WTC11 (cell line): ENCODE measurements around the gene NFIA.

ENCODE experiments used
- CBFB ChIP-seq: sonication (generic); formaldehyde crosslinking; IDR thresholded peaks from 2 replicates; pipeline ENCODE4 v1.8.1; 2022; ENCODE audit warnings: mild to moderate bottlenecking, low read depth, missing genetic modification reagents
- CTCF ChIP-seq: fragments of 200-600 bp; IDR thresholded peaks from 2 replicates; pipeline ENCODE4 v1.8.0; 2022; ENCODE audit warnings: antibody characterized with exemption
- MAX ChIP-seq: sonication (generic); formaldehyde crosslinking; IDR thresholded peaks from 2 replicates; pipeline ENCODE4 v1.8.0; 2022; ENCODE audit warnings: mild to moderate bottlenecking, missing genetic modification reagents
- MYBL2 ChIP-seq: sonication (generic); formaldehyde crosslinking; IDR thresholded peaks from 2 replicates; pipeline ENCODE4 v1.8.1; 2023; ENCODE audit warnings: mild to moderate bottlenecking, moderate library complexity, missing genetic modification reagents
- NR2C2 ChIP-seq: sonication (generic); formaldehyde crosslinking; IDR thresholded peaks from 2 replicates; pipeline ENCODE4 v1.8.0; 2022; ENCODE audit warnings: mild to moderate bottlenecking, missing genetic modification reagents
- NR3C1 ChIP-seq: sonication (generic); formaldehyde crosslinking; conservative IDR thresholded peaks from 2 replicates; pipeline ENCODE4 v1.8.1; 2023; ENCODE audit warnings: low read depth, mild to moderate bottlenecking, missing genetic modification reagents
- ZNF232 ChIP-seq: sonication (generic); formaldehyde crosslinking; IDR thresholded peaks from 2 replicates; pipeline ENCODE4 v1.8.0; 2022; ENCODE audit warnings: mild to moderate bottlenecking, missing genetic modification reagents

- TF ChIP-seq CTCF (no peak), MYBL2 (CRISPR knock-in tag) (no peak), ZNF232 (CRISPR knock-in tag) (no peak), CBFB (CRISPR knock-in tag) (no peak), MAX (CRISPR knock-in tag) (no peak), NR3C1 (CRISPR knock-in tag) (no peak), NR2C2 (CRISPR knock-in tag) (no peak)
Observed at GRCh38 chr1:61110554-61110953, 28.2 kb downstream of the NFIA start.
